ENCODE data around the gene BORA.

GRCh38 chr13:72726726-72727416 lies 852 bp upstream of the BORA start:
- TF ChIP-seq CTCF (conservative IDR thresholded peaks at IDR 0.05) = no peak
- no peak for TF ChIP-seq ZFX (IDR thresholded peaks at IDR 0.05)

Measured in C4-2B (cell line).